ENCODE results near the gene REC8. TPM values are rescaled to one million over a fixed set of nuclear protein-coding genes. Genes with fewer than 3 reads are reported as not detected.

REC8 gene
- total RNA-seq, 1 experiment from 2014 or later: 9.8 TPM

- Histone ChIP-seq H3K4me3 (ENCODE audit: low read depth in 2 of 2, low read length in 2 of 2) (no peak overlapping the region), H3K4me1 (ENCODE audit: control insufficient read depth, insufficient read depth, low read length) (peaks cover 15% of the 10 kb centered on the region), H3K36me3 (ENCODE audit: control insufficient read depth, insufficient read depth, low read length) (no peaks in the 10 kb centered on the region; the same call in 1 of the 2 replicates), H3K9me3 (ENCODE audit: control insufficient read depth, insufficient read depth, low read depth, low read length) (no peaks in the 10 kb centered on the region), H3K27me3 (ENCODE audit: control insufficient read depth, insufficient read depth, low read length) (no peaks in the 10 kb centered on the region), H3K27ac (ENCODE audit: low read length) (no peak overlapping the region)
- DNase-seq (ENCODE audit: low read depth, low spot score): no peak
- intact Hi-C loops (cut with micrococcal nuclease; ENCODE audit: unreplicated experiment) (no loop called here), in situ Hi-C loops (cut with HindIII; ENCODE audit: low pct_unique_long_range_greater_than_20kb, low sequenced_read_pairs) (no loop called here)
- no peak for ATAC-seq
- no TSS peak for BruUV-seq (replicated peaks)
- ChIA-PET CTCF (no interaction called here), POLR2A (no interaction called here)
- TF ChIP-seq REST (IDR thresholded peaks at IDR 0.05; ENCODE audit: insufficient read depth in 1 of 2, low read depth in 2 of 2, low read length in 1 of 2): no peak
Observed at GRCh38 chr14:24132976-24133375, 38.9 kb upstream of the REC8 start.

- Histone ChIP-seq H3K9me3 (ENCODE audit: control insufficient read depth, insufficient read depth, low read depth, low read length) (no peaks in the 10 kb centered on the region), H3K27ac (ENCODE audit: low read length) (no peak overlapping the region), H3K36me3 (ENCODE audit: control insufficient read depth, insufficient read depth, low read length) (no peaks in the 10 kb centered on the region; the same call in 1 of the 2 replicates), H3K27me3 (ENCODE audit: control insufficient read depth, insufficient read depth, low read length) (no peaks in the 10 kb centered on the region), H3K4me3 (ENCODE audit: low read depth in 2 of 2, low read length in 2 of 2) (no peak overlapping the region), H3K4me1 (ENCODE audit: control insufficient read depth, insufficient read depth, low read length) (peaks cover 22% of the 10 kb centered on the region)
- DNase-seq (ENCODE audit: low read depth, low spot score) (no peak), ATAC-seq (no peak)
- no TSS peak for BruUV-seq (replicated peaks)
- no peak for TF ChIP-seq REST (IDR thresholded peaks at IDR 0.05; ENCODE audit: insufficient read depth in 1 of 2, low read depth in 2 of 2, low read length in 1 of 2)
- no peak for TF ChIP-seq TCF7L2 (IDR thresholded peaks at IDR 0.05; ENCODE audit: low read depth, low read length)
- no peak for TF ChIP-seq SIN3A (IDR thresholded peaks at IDR 0.05; ENCODE audit: borderline replicate concordance, insufficient read depth, low read depth, low read length)
- TF ChIP-seq CTCF (IDR thresholded peaks at IDR 0.05): no peak
- in situ Hi-C loops (cut with HindIII; ENCODE audit: low pct_unique_long_range_greater_than_20kb, low sequenced_read_pairs): no loop called here
- ChIA-PET POLR2A (no interaction called here), CTCF (no interaction called here)
- intact Hi-C loops (cut with micrococcal nuclease; ENCODE audit: unreplicated experiment): no loop called here
Observed at GRCh38 chr14:24133735-24134134, 38.1 kb upstream of the REC8 start.
